Keratinocyte (primary cell): Measurements from ENCODE around the gene NEBL. TPM values are rescaled to one million over a fixed set of nuclear protein-coding genes. Genes with fewer than 3 reads are reported as not detected.

ENCODE experiments used
- DNase-seq: peaks from one replicate; pipeline ENCODE4 v3.0.0-alpha.2; 2011; ENCODE audit warnings: low read depth, missing footprints, low spot score
- FAIRE-seq: peaks from 2 replicates; lab custom pipeline; 2011; peaks lifted over from hg19 to GRCh38; lab: Jason Lieb, UNC
- H2AFZ ChIP-seq: 2 replicates; pipeline ENCODE4 v1.6.0; 2012; ENCODE audit warnings: low read length, control low read depth, inconsistent platforms; ENCODE audit not compliant: control insufficient read depth
- H3K27ac ChIP-seq: 2 replicates; pipeline ENCODE4 v1.5.1; 2011; ENCODE audit warnings: low read length; ENCODE audit not compliant: control insufficient read depth, insufficient read depth
- H3K27me3 ChIP-seq: 3 replicates; pipeline ENCODE4 v1.6.0; 2011; ENCODE audit warnings: low read length; ENCODE audit not compliant: control insufficient read depth, insufficient read depth; ENCODE audit errors: extremely low read depth
- H3K36me3 ChIP-seq, 2 experiments: 2 replicates in 1 of 2; 3 replicates in 1 of 2; pipeline ENCODE4 v1.5.1; 2011; ENCODE audit warnings: low read length in 2 of 2, mild to moderate bottlenecking in 1 of 2; ENCODE audit not compliant: control insufficient read depth in 2 of 2, insufficient read depth in 2 of 2; ENCODE audit errors: extremely low read depth in 1 of 2
- H3K4me1 ChIP-seq: 3 replicates; pipeline ENCODE4 v1.5.1; 2011; ENCODE audit warnings: low read length; ENCODE audit not compliant: control insufficient read depth, insufficient read depth; ENCODE audit errors: extremely low read depth
- H3K4me2 ChIP-seq: 3 replicates; pipeline ENCODE4 v1.6.0; 2011; ENCODE audit warnings: low read depth, low read length; ENCODE audit not compliant: control insufficient read depth, insufficient read depth; ENCODE audit errors: extremely low read depth
- H3K4me3 ChIP-seq, 3 experiments: fragments of 200-600 bp in 1 of 3; sonication (generic) in 1 of 3; 2 replicates in 2 of 3; 3 replicates in 1 of 3; pipeline ENCODE4 v1.5.1; 2011 to 2016; ENCODE audit warnings: low read length in 3 of 3, mild to moderate bottlenecking in 3 of 3, control low read depth in 2 of 3, inconsistent platforms in 1 of 3, low read depth in 1 of 3, mixed read lengths in 1 of 3, mixed run types in 1 of 3, moderate library complexity in 1 of 3; ENCODE audit not compliant: control insufficient read depth in 2 of 3, insufficient read depth in 2 of 3; ENCODE audit errors: extremely low read depth in 1 of 3
- H3K79me2 ChIP-seq: 2 replicates; pipeline ENCODE4 v1.6.0; 2012; ENCODE audit warnings: low read length; ENCODE audit not compliant: control insufficient read depth, insufficient read depth
- H3K9ac ChIP-seq: 3 replicates; pipeline ENCODE4 v1.6.0; 2011; ENCODE audit warnings: low read length; ENCODE audit not compliant: control insufficient read depth, insufficient read depth; ENCODE audit errors: extremely low read depth
- H3K9me1 ChIP-seq: 3 replicates; pipeline ENCODE4 v1.6.0; 2011; ENCODE audit warnings: low read length; ENCODE audit not compliant: control insufficient read depth, insufficient read depth; ENCODE audit errors: extremely low read depth
- H3K9me3 ChIP-seq: 2 replicates; pipeline ENCODE4 v1.5.1; 2012; ENCODE audit warnings: low read depth, low read length; ENCODE audit not compliant: control insufficient read depth
- H4K20me1 ChIP-seq: 3 replicates; pipeline ENCODE4 v1.6.0; 2011; ENCODE audit warnings: low read length; ENCODE audit not compliant: control insufficient read depth, insufficient read depth; ENCODE audit errors: extremely low read depth
- EZH2 ChIP-seq: IDR thresholded peaks from one replicate; pipeline ENCODE4 v1.6.1; 2012; ENCODE audit warnings: inconsistent platforms, mild to moderate bottlenecking, low read length, moderate library complexity
- dilution Hi-C: fragments of 300-500 bp; cut with MboI; formaldehyde crosslinking; loops from one replicate; pipeline ENCODE4 v1.7.0; 2020; ENCODE audit warnings: low sequenced_read_pairs; ENCODE audit not compliant: extremely low pct_ligation_motif_present
- polyA plus RNA-seq, 5 experiments: library from polyadenylated mRNA; depleted of rRNA in 3 of 5; stranded (reverse) in 3 of 5; stranded (forward) in 1 of 5; unstranded in 1 of 5; fragments of >200 nt; gene quantifications; 1 replicate in 1 of 5; 2 replicates in 3 of 5; 3 replicates in 1 of 5; pipeline versions ENCODE4 v1.2.1 to v1.2.3, GENCODE V29; 2011 to 2012; ENCODE audit warnings: missing spikeins in 2 of 5, low read depth in 1 of 5, low replicate concordance in 1 of 5
- TF ChIP-seq, protein P1 (sequence below), 3 experiments: IDR thresholded peaks in 1 of 3; conservative IDR thresholded peaks in 1 of 3; optimal IDR thresholded peaks in 1 of 3; 2 replicates in 2 of 3; 3 replicates in 1 of 3; pipeline versions ENCODE3 to v1.5.1; 2011; ENCODE audit warnings: low read length in 3 of 3, mild to moderate bottlenecking in 3 of 3, moderate library complexity in 2 of 3, control low read depth in 1 of 3, inconsistent platforms in 1 of 3; ENCODE audit not compliant: insufficient read depth in 2 of 3; ENCODE audit errors: extremely low read depth in 1 of 3

NEBL gene
- polyA plus RNA-seq, 1 donor (not counting 4 experiments of a cell fraction or from before 2014, with no cell fraction given): 4.5 TPM

DNA sequence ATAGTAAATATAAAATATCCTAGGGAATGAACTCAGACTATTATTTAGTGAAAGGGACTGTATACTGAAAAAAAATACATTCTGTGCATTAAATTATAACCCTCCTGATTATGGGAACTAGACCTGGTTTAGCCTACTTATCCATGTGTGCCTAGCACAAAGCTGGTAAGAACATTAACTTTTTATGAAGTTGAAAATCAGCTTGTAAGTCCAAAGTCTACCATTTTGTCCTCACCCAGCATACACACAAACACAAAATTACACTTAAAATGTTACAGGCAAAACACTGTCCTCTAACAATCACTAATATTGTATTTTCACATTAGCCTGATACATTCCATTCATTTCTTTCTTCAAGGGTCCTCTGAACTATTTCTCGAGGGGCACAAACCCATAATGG is 19.9 kb upstream of the NEBL start:
- Histone ChIP-seq H3K27ac (no peak overlapping the region), H3K9me3 (no peaks in the 10 kb centered on the region), H3K4me1 (no peaks in the 10 kb centered on the region), H3K36me3 (no peaks in the 10 kb centered on the region), H3K9me1 (no peaks in the 10 kb centered on the region), H3K79me2 (no peaks in the 10 kb centered on the region), H3K9ac (no peak overlapping the region), H2AFZ (no peak overlapping the region), H4K20me1 (no peaks in the 10 kb centered on the region), H3K4me3 (no peak overlapping the region), H3K27me3 (no peaks in the 10 kb centered on the region), H3K4me2 (no peak overlapping the region)
- DNase-seq: no peak
- no peak for FAIRE-seq
- no peak for TF ChIP-seq EZH2
- TF ChIP-seq, protein P1, sequence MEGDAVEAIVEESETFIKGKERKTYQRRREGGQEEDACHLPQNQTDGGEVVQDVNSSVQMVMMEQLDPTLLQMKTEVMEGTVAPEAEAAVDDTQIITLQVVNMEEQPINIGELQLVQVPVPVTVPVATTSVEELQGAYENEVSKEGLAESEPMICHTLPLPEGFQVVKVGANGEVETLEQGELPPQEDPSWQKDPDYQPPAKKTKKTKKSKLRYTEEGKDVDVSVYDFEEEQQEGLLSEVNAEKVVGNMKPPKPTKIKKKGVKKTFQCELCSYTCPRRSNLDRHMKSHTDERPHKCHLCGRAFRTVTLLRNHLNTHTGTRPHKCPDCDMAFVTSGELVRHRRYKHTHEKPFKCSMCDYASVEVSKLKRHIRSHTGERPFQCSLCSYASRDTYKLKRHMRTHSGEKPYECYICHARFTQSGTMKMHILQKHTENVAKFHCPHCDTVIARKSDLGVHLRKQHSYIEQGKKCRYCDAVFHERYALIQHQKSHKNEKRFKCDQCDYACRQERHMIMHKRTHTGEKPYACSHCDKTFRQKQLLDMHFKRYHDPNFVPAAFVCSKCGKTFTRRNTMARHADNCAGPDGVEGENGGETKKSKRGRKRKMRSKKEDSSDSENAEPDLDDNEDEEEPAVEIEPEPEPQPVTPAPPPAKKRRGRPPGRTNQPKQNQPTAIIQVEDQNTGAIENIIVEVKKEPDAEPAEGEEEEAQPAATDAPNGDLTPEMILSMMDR (optimal IDR thresholded peaks at IDR 0.05 in 1 of 3, IDR thresholded peaks at IDR 0.05 in 1 of 3, conservative IDR thresholded peaks at IDR 0.05 in 1 of 3; ENCODE audit: extremely low read depth in 1 of 3, insufficient read depth in 2 of 3, low read length in 3 of 3): no peak
- dilution Hi-C loops: no loop called here

GRCh38 chr10:20912969-20913368 is 15.9 kb upstream of the NEBL start:
- H3K79me2 ChIP-seq: no peaks in the 10 kb centered on the region
- FAIRE-seq: no peak
- H3K4me2 ChIP-seq: no peak overlapping the region
- DNase-seq: no peak
- H3K9me3 ChIP-seq: no peaks in the 10 kb centered on the region
- H2AFZ ChIP-seq: no peak overlapping the region
- no peaks in the 10 kb centered on the region for H4K20me1 ChIP-seq
- no peaks in the 10 kb centered on the region for H3K36me3 ChIP-seq
- H3K27me3 ChIP-seq: no peaks in the 10 kb centered on the region
- no peaks in the 10 kb centered on the region for H3K4me1 ChIP-seq
- no peak overlapping the region for H3K9ac ChIP-seq
- no peaks in the 10 kb centered on the region for H3K9me1 ChIP-seq
- no peak for TF ChIP-seq EZH2
- TF ChIP-seq, protein P1 (optimal IDR thresholded peaks at IDR 0.05 in 1 of 3, IDR thresholded peaks at IDR 0.05 in 1 of 3, conservative IDR thresholded peaks at IDR 0.05 in 1 of 3; ENCODE audit: extremely low read depth in 1 of 3, insufficient read depth in 2 of 3, low read length in 3 of 3): no peak
- no peak overlapping the region for H3K4me3 ChIP-seq
- H3K27ac ChIP-seq: no peak overlapping the region
- dilution Hi-C loops: no loop called here
